Activated naive CD8-positive, alpha-beta T cell treated with anti-CD3 and anti-CD28 coated beads, Interleukin-2, amount 50 U/mL, for 24 hours (primary cell): ENCODE measurements around the gene CARD11.
"Not testable (repeated sequence)": the region's sequence is repeated elsewhere in the genome, so short reads cannot be mapped to it uniquely, and the experiment has no call there.

ENCODE experiments used
- ATAC-seq: fragments of 150-1000 bp; cut with Tn5 transposase; one replicate; pipeline ENCODE4 v1.10.0; 2021
- DNase-seq: peaks from one replicate; pipeline ENCODE4 v3.0.0; 2021
- H3K27ac Mint-ChIP-seq: one replicate; pipeline ENCODE4 v1.8.0; 2021; ENCODE audit warnings: mild to moderate bottlenecking, mixed read lengths
- H3K27me3 Mint-ChIP-seq: one replicate; pipeline ENCODE4 v1.8.0; 2021; ENCODE audit warnings: mixed read lengths
- H3K36me3 Mint-ChIP-seq: one replicate; pipeline ENCODE4 v1.8.0; 2021; ENCODE audit warnings: low read depth, mixed read lengths
- H3K4me1 Mint-ChIP-seq: one replicate; pipeline ENCODE4 v1.8.0; 2021; ENCODE audit warnings: mixed read lengths
- H3K4me3 Mint-ChIP-seq: one replicate; pipeline ENCODE4 v1.8.0; 2021; ENCODE audit warnings: mild to moderate bottlenecking, moderate library complexity, mixed read lengths
- H3K9me3 Mint-ChIP-seq: one replicate; pipeline ENCODE4 v1.8.0; 2021; ENCODE audit warnings: mixed read lengths

The CARD11 gene

GRCh38 chr7:2923886-2924574 is 119.6 kb downstream of the CARD11 start:
- DNase-seq (no peak), ATAC-seq (no peak)
- Mint-ChIP-seq H3K4me1 (no peaks in the 10 kb centered on the region), H3K9me3 (peaks cover 5% of the 10 kb centered on the region), H3K4me3 (no peak overlapping the region), H3K36me3 (peaks cover 50% of the 10 kb centered on the region), H3K27me3 (no peaks in the 10 kb centered on the region), H3K27ac (no peak overlapping the region)

- no peak for DNase-seq
- Mint-ChIP-seq H3K27ac (no peak overlapping the region), H3K36me3 (peaks cover 52% of the 10 kb centered on the region), H3K27me3 (no peaks in the 10 kb centered on the region), H3K9me3 (peaks cover 5% of the 10 kb centered on the region), H3K4me1 (no peaks in the 10 kb centered on the region), H3K4me3 (no peak overlapping the region)
- ATAC-seq, result no peak
These were observed 120.3 kb downstream of the CARD11 start for GRCh38 chr7:2923291-2923781.

DNA sequence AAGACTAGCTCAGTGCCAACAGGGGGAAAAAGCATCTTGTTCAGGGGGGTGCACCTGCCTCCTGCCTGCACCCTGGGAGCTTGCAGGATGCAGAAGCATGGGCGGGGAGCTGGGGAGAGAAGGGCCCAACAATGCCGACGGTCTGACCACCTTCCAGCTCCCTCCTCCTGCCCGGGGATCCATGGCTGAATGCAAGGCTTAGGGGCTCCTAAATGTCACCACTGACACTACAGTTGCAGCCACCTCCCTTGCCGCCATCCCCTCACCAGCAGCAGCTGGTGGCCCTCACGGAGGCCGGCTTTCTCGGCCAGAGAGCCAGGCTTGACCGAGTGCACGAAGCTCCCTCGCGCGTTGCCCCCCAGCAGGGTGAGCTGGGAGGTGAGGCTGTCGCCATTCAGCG is 120.8 kb downstream of the CARD11 start:
- H3K4me3 Mint-ChIP-seq, result no peak overlapping the region
- peaks cover 5% of the 10 kb centered on the region for H3K9me3 Mint-ChIP-seq
- ATAC-seq, result no peak
- H3K27me3 Mint-ChIP-seq, result no peaks in the 10 kb centered on the region
- H3K27ac Mint-ChIP-seq, result no peak overlapping the region
- no peak for DNase-seq
- no peaks in the 10 kb centered on the region for H3K4me1 Mint-ChIP-seq
- H3K36me3 Mint-ChIP-seq, result peaks cover 52% of the 10 kb centered on the region

GRCh38 chr7:2922348-2922691 is 121.3 kb downstream of the CARD11 start:
- Mint-ChIP-seq H3K27ac (no peak overlapping the region), H3K36me3 (peaks cover 50% of the 10 kb centered on the region)

GRCh38 chr7:2921653-2922347 is 121.9 kb downstream of the CARD11 start:
- H3K4me1 Mint-ChIP-seq, result no peaks in the 10 kb centered on the region
- H3K9me3 Mint-ChIP-seq, result peaks cover 5% of the 10 kb centered on the region
- H3K27ac Mint-ChIP-seq, result no peak overlapping the region
- H3K27me3 Mint-ChIP-seq, result no peaks in the 10 kb centered on the region
- DNase-seq (no peak), ATAC-seq (no peak)
- H3K4me3 Mint-ChIP-seq, result no peak overlapping the region
- peaks cover 52% of the 10 kb centered on the region for H3K36me3 Mint-ChIP-seq

More at GRCh38 chr7:2922348-2922691, 121.3 kb downstream of the CARD11 start:
- Mint-ChIP-seq H3K9me3 (peaks cover 5% of the 10 kb centered on the region), H3K4me3 (no peak overlapping the region), H3K4me1 (no peaks in the 10 kb centered on the region), H3K27me3 (no peaks in the 10 kb centered on the region)
- DNase-seq (no peak), ATAC-seq (no peak)

DNA sequence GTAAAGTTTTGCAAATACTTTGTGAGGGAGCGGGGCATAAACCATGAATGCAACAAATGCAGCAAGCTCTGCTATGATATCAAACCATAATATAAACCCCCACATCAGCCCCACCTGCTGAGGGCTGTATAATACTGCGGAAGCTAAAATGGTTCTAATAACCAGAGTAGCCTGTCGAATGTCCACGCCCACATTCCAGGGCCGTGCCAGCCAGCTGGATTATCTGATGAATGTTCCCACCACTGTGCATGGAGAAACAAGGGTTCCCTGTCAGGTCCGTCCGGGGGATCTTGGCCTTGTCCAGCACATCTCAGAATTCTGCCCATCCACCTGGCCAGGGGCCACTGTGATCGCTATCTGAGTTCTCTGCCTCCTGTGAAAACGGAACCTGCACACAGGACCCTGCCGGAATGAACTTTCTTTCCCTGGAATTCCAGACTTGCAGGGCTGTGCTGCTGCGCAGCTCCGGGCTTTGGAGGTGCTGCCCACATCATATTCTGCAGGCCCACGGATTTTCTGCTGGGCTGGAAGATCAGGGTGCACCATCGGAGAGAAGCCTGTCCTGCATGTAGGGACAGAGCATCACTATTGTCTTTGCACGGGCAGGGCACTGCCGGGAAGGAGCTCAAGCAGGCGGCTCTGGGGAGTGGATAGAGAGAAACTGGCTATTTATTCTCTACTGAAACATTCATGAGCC is 122.6 kb downstream of the CARD11 start:
- H3K4me3 Mint-ChIP-seq, result no peak overlapping the region
- H3K9me3 Mint-ChIP-seq, result peaks cover 5% of the 10 kb centered on the region
- no peak for DNase-seq
- H3K4me1 Mint-ChIP-seq, result no peaks in the 10 kb centered on the region
- peaks cover 54% of the 10 kb centered on the region for H3K36me3 Mint-ChIP-seq
- no peak for ATAC-seq
- H3K27me3 Mint-ChIP-seq, result no peaks in the 10 kb centered on the region
- no peak overlapping the region for H3K27ac Mint-ChIP-seq

GRCh38 chr7:2920480-2920879 is 123.2 kb downstream of the CARD11 start:
- not testable (repeated sequence) for H3K27me3 Mint-ChIP-seq, H3K27ac Mint-ChIP-seq, H3K9me3 Mint-ChIP-seq, H3K4me3 Mint-ChIP-seq, DNase-seq, H3K4me1 Mint-ChIP-seq, ATAC-seq
- H3K36me3 Mint-ChIP-seq, result peaks cover 53% of the 10 kb centered on the region

GRCh38 chr7:2920041-2920440 is 123.6 kb downstream of the CARD11 start:
- ATAC-seq (no peak), DNase-seq (no peak)
- peaks cover 53% of the 10 kb centered on the region for H3K36me3 Mint-ChIP-seq
- H3K27me3 Mint-ChIP-seq, result no peaks in the 10 kb centered on the region
- peak overlapping the region; percentile 54 for H3K27ac Mint-ChIP-seq
- H3K4me1 Mint-ChIP-seq, result no peaks in the 10 kb centered on the region
- H3K9me3 Mint-ChIP-seq, result peaks cover 5% of the 10 kb centered on the region
- no peak overlapping the region for H3K4me3 Mint-ChIP-seq

GRCh38 chr7:2919256-2919655 is 124.4 kb downstream of the CARD11 start:
- Mint-ChIP-seq H3K27ac (peak overlapping the region; percentile 54), H3K27me3 (no peaks in the 10 kb centered on the region), H3K4me3 (no peak overlapping the region), H3K9me3 (peaks cover 5% of the 10 kb centered on the region), H3K36me3 (peaks cover 53% of the 10 kb centered on the region), H3K4me1 (no peaks in the 10 kb centered on the region)
- DNase-seq, result no peak
- ATAC-seq, result no peak

DNA sequence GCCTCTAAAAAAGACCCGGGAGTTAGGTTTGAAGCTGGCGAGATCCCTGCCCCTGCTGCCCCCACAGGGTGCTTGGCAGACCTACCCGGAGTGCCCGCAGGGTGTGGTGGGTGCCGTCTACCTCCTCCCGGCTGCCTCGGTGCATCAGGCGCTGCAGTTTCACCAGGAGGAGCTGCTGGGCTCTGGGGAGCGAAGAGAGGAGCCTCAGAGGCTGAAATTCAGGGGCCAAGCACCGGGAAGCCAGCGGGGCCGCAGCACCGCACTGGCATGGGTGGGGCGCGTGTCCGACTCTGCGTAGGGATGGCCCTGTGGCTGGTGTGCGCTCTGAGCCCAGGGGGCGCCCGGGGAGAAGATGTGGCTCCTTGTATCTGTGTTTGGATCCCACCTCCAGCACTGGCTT is 125.3 kb downstream of the CARD11 start:
- no peak overlapping the region for H3K27ac Mint-ChIP-seq
- no peak for ATAC-seq

DNA sequence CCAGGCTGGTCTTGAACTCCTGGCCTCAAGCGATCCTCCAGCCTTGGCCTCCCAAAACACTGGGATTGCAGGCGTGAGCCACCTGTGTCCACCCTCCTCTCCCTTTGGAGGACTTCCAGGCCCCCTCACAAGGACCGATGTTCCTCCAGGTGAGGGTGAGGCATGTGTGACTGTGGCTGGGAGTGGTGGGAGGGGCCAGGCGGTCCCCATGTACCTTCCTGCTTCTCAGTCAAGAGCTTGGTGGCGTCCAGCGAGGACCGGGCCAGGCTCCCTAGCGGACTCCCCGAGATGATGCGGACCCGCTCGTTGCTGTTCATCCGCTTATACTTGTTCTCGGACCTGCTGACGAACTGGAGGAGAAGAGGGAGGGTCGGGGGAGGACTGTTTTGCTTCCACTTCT is 128.6 kb downstream of the CARD11 start:
- DNase-seq (no peak), ATAC-seq (no peak)
- Mint-ChIP-seq H3K27ac (no peak overlapping the region), H3K36me3 (peaks cover 33% of the 10 kb centered on the region), H3K27me3 (no peaks in the 10 kb centered on the region), H3K9me3 (no peaks in the 10 kb centered on the region), H3K4me3 (no peak overlapping the region), H3K4me1 (no peaks in the 10 kb centered on the region)

More for the DNA sequence above, 125.3 kb downstream of the CARD11 start:
- peaks cover 48% of the 10 kb centered on the region for H3K36me3 Mint-ChIP-seq
- no peaks in the 10 kb centered on the region for H3K27me3 Mint-ChIP-seq
- H3K9me3 Mint-ChIP-seq, result peaks cover 5% of the 10 kb centered on the region
- no peak overlapping the region for H3K4me3 Mint-ChIP-seq
- no peak for DNase-seq
- H3K4me1 Mint-ChIP-seq, result no peaks in the 10 kb centered on the region

- Mint-ChIP-seq H3K27ac (no peak overlapping the region), H3K36me3 (peaks cover 25% of the 10 kb centered on the region)
These were observed 129.8 kb downstream of the CARD11 start for GRCh38 chr7:2913760-2914387.

GRCh38 chr7:2912684-2913439 is 130.8 kb downstream of the CARD11 start:
- Mint-ChIP-seq H3K9me3 (no peaks in the 10 kb centered on the region), H3K27me3 (no peaks in the 10 kb centered on the region), H3K4me1 (no peaks in the 10 kb centered on the region), H3K4me3 (no peak overlapping the region), H3K36me3 (peaks cover 31% of the 10 kb centered on the region), H3K27ac (no peak overlapping the region)
- no peak for ATAC-seq
- DNase-seq, result no peak

More at GRCh38 chr7:2913760-2914387, 129.8 kb downstream of the CARD11 start:
- H3K9me3 Mint-ChIP-seq, result no peaks in the 10 kb centered on the region
- H3K4me3 Mint-ChIP-seq, result no peak overlapping the region
- H3K27me3 Mint-ChIP-seq, result no peaks in the 10 kb centered on the region
- H3K4me1 Mint-ChIP-seq, result no peaks in the 10 kb centered on the region
- ATAC-seq (no peak), DNase-seq (no peak)

- Mint-ChIP-seq H3K4me3 (no peak overlapping the region), H3K27ac (peak overlapping the region; percentile 27), H3K9me3 (no peaks in the 10 kb centered on the region), H3K27me3 (no peaks in the 10 kb centered on the region), H3K36me3 (peaks cover 34% of the 10 kb centered on the region), H3K4me1 (no peaks in the 10 kb centered on the region)
- DNase-seq (no peak), ATAC-seq (no peak)
These were observed 132.2 kb downstream of the CARD11 start for GRCh38 chr7:2911466-2911865.
